H1 (cell line): ENCODE data around the gene C19orf73. TPM values are rescaled to one million over a fixed set of nuclear protein-coding genes. Genes with fewer than 3 reads are reported as not detected.
A peak's percentile ranks its signal among the peaks of the same experiment; 100 is the strongest.

Experiments
- CTCF ChIA-PET: fragments of 300-600 bp; sonication (Branson Sonifier 250); formaldehyde crosslinking; loops from one replicate; lab custom pipeline; 2021; ENCODE audit not compliant: partially characterized antibody; lab: Charles Lee
- POLR2A ChIA-PET: fragments of 300-600 bp; sonication (Branson Sonifier 250); formaldehyde crosslinking; loops from one replicate; lab custom pipeline; 2021; ENCODE audit warnings: inconsistent platforms; ENCODE audit not compliant: partially characterized antibody; lab: Charles Lee
- DNase-seq, 2 experiments: peaks; one replicate each; pipeline versions ENCODE4 v3.0.0 to v3.0.0-alpha.2; 2010 to 2022; ENCODE audit warnings: low spot score in 2 of 2, low read depth in 1 of 2, mixed read lengths in 1 of 2
- FAIRE-seq: peaks from 2 replicates; lab custom pipeline; 2011; peaks lifted over from hg19 to GRCh38; lab: Jason Lieb, UNC
- H2AFZ ChIP-seq: 2 replicates; pipeline ENCODE4 v1.8.1; 2012; ENCODE audit warnings: low read length, inconsistent platforms
- H2AK5ac ChIP-seq: 2 replicates; pipeline ENCODE4 v1.6.1; 2013; ENCODE audit warnings: low read depth, low read length
- H2BK120ac ChIP-seq: replicated peaks from 2 replicates; pipeline ENCODE3; 2013; ENCODE audit warnings: low read depth, low read length, inconsistent platforms
- H2BK12ac ChIP-seq: 2 replicates; pipeline ENCODE4 v1.6.1; 2013; ENCODE audit warnings: low read depth, low read length
- H2BK15ac ChIP-seq: 2 replicates; pipeline ENCODE4 v1.6.1; 2013; ENCODE audit warnings: low read length
- H2BK20ac ChIP-seq: 2 replicates; pipeline ENCODE4 v1.6.1; 2013; ENCODE audit warnings: low read length
- H2BK5ac ChIP-seq: 2 replicates; pipeline ENCODE4 v1.6.1; 2013; ENCODE audit warnings: low read depth, low read length
- H3K14ac ChIP-seq: 2 replicates; pipeline ENCODE4 v1.6.1; 2013; ENCODE audit warnings: inconsistent platforms; ENCODE audit not compliant: insufficient read length
- H3K18ac ChIP-seq: 2 replicates; pipeline ENCODE4 v1.6.1; 2013; ENCODE audit warnings: low read length; ENCODE audit errors: extremely low read depth
- H3K23ac ChIP-seq: 2 replicates; pipeline ENCODE4 v1.6.1; 2013; ENCODE audit warnings: inconsistent platforms; ENCODE audit not compliant: insufficient read length
- H3K23me2 ChIP-seq: 2 replicates; pipeline ENCODE4 v1.6.1; 2013; ENCODE audit warnings: low read depth, low read length
- H3K27ac ChIP-seq: 2 replicates; pipeline ENCODE4 v1.6.1; 2011; ENCODE audit warnings: low read depth, low read length, inconsistent platforms
- H3K27me3 ChIP-seq, 4 experiments: replicated peaks in 1 of 4; 1 replicate in 1 of 4; 2 replicates in 3 of 4; pipeline versions ENCODE4 v1.6.1 to v1.8.1; 2011 to 2013; ENCODE audit warnings: low read length in 3 of 4, mild to moderate bottlenecking in 3 of 4, inconsistent platforms in 2 of 4, mixed read lengths in 2 of 4, moderate library complexity in 1 of 4; ENCODE audit not compliant: control insufficient read depth in 3 of 4, insufficient read depth in 3 of 4; ENCODE audit errors: extremely low read depth in 1 of 4
- H3K36me3 ChIP-seq, 4 experiments: 2 replicates each; pipeline versions ENCODE4 v1.6.1 to v1.8.1; 2011 to 2013; ENCODE audit warnings: mild to moderate bottlenecking in 4 of 4, low read length in 3 of 4, moderate library complexity in 2 of 4, control low read depth in 1 of 4, inconsistent platforms in 1 of 4; ENCODE audit not compliant: insufficient read depth in 4 of 4, control insufficient read depth in 2 of 4
- H3K4ac ChIP-seq: replicated peaks from 2 replicates; pipeline ENCODE3; 2013; ENCODE audit warnings: low read length, low read depth, mixed read lengths, inconsistent platforms; ENCODE audit not compliant: insufficient read length
- H3K4me1 ChIP-seq, 4 experiments: replicated peaks in 1 of 4; 1 replicate in 1 of 4; 2 replicates in 3 of 4; pipeline versions ENCODE4 v1.6.1 to v1.8.1; 2011 to 2013; ENCODE audit warnings: low read length in 3 of 4, inconsistent platforms in 2 of 4, mixed read lengths in 1 of 4; ENCODE audit not compliant: insufficient read depth in 4 of 4, control insufficient read depth in 3 of 4
- H3K4me2 ChIP-seq, 2 experiments: 2 replicates each; pipeline versions ENCODE4 v1.6.1 to v1.8.1; 2011 to 2013; ENCODE audit warnings: low read depth in 2 of 2, low read length in 2 of 2, control low read depth in 1 of 2, inconsistent platforms in 1 of 2, mild to moderate bottlenecking in 1 of 2; ENCODE audit not compliant: insufficient read depth in 1 of 2
- H3K4me3 ChIP-seq, 4 experiments: fragments of 200-600, 300-600 bp in 1 of 4; sonication (generic), shearing (Covaris generic), sonication (Bioruptor Twin) in 1 of 4; 2 replicates each; pipeline versions ENCODE4 v1.5.1 to v1.8.1; 2011 to 2016; ENCODE audit warnings: low read length in 4 of 4, low read depth in 3 of 4, control low read depth in 2 of 4, inconsistent platforms in 2 of 4, mild to moderate bottlenecking in 2 of 4, mixed read lengths in 1 of 4, moderate library complexity in 1 of 4; ENCODE audit not compliant: insufficient read depth in 2 of 4; ENCODE audit errors: extremely low read depth in 1 of 4
- H3K56ac ChIP-seq: replicated peaks from 2 replicates; pipeline ENCODE3; 2013; ENCODE audit warnings: low read depth, mild to moderate bottlenecking, mixed read lengths, low read length, inconsistent platforms; ENCODE audit not compliant: insufficient read length
- H3K79me1 ChIP-seq: 2 replicates; pipeline ENCODE4 v1.6.1; 2013; ENCODE audit warnings: low read depth, low read length, control low read depth
- H3K79me2 ChIP-seq, 2 experiments: 2 replicates each; pipeline versions ENCODE4 v1.6.1 to v1.8.1; 2012 to 2013; ENCODE audit warnings: low read length in 2 of 2, mild to moderate bottlenecking in 2 of 2, inconsistent platforms in 1 of 2; ENCODE audit not compliant: insufficient read depth in 2 of 2, control insufficient read depth in 1 of 2
- H3K9ac ChIP-seq, 4 experiments: replicated peaks in 1 of 4; 1 replicate in 1 of 4; 2 replicates in 3 of 4; pipeline versions ENCODE4 v1.6.1 to v1.8.1; 2011 to 2013; ENCODE audit warnings: low read depth in 3 of 4, low read length in 3 of 4, control low read depth in 2 of 4, mild to moderate bottlenecking in 2 of 4, moderate library complexity in 2 of 4, inconsistent platforms in 1 of 4; ENCODE audit errors: extremely low read depth in 1 of 4
- H3K9me3 ChIP-seq, 2 experiments: 2 replicates each; pipeline versions ENCODE4 v1.6.1 to v1.8.1; 2012 to 2013; ENCODE audit warnings: mild to moderate bottlenecking in 2 of 2, moderate library complexity in 2 of 2, control low read depth in 1 of 2, inconsistent platforms in 1 of 2, low read depth in 1 of 2, low read length in 1 of 2, mixed read lengths in 1 of 2; ENCODE audit not compliant: insufficient read depth in 2 of 2
- H4K20me1 ChIP-seq, 2 experiments: replicated peaks in 1 of 2; 2 replicates each; pipeline versions ENCODE3 to v1.8.1; 2011 to 2013; ENCODE audit warnings: inconsistent platforms in 2 of 2, low read length in 2 of 2, mild to moderate bottlenecking in 1 of 2; ENCODE audit not compliant: insufficient read depth in 2 of 2, control insufficient read depth in 1 of 2
- H4K5ac ChIP-seq: 2 replicates; pipeline ENCODE4 v1.6.1; 2013; ENCODE audit warnings: low read length, low read depth, mixed read lengths, inconsistent platforms; ENCODE audit not compliant: insufficient read length
- H4K8ac ChIP-seq: 2 replicates; pipeline ENCODE4 v1.8.0; 2013; ENCODE audit warnings: mild to moderate bottlenecking, moderate library complexity, low read length, inconsistent platforms; ENCODE audit not compliant: insufficient read depth; ENCODE audit errors: extremely low read depth
- H4K91ac ChIP-seq: replicated peaks from 2 replicates; pipeline ENCODE3; 2013; ENCODE audit warnings: low read length, mixed read lengths, inconsistent platforms; ENCODE audit not compliant: insufficient read length
- CHD1 ChIP-seq: IDR thresholded peaks from 2 replicates; pipeline ENCODE4 v1.6.1; 2012; ENCODE audit warnings: low read depth, low read length, improper control_type of control experiment
- EGR1 ChIP-seq: IDR thresholded peaks from 2 replicates; pipeline ENCODE4 v1.6.1; 2011; ENCODE audit warnings: low read depth, low read length, borderline replicate concordance
- JUND ChIP-seq: IDR thresholded peaks from 2 replicates; pipeline ENCODE4 v1.6.1; 2011; ENCODE audit warnings: mild to moderate bottlenecking, improper control_type of control experiment, low read length
- KDM1A ChIP-seq: fragments of 200-600, 300-600 bp; sonication (generic); IDR thresholded peaks from 2 replicates; pipeline ENCODE4 v1.7.1; 2016; ENCODE audit warnings: mild to moderate bottlenecking, low read length, borderline replicate concordance
- KDM4A ChIP-seq: IDR thresholded peaks from one replicate; pipeline ENCODE4 v1.7.1; 2012; ENCODE audit warnings: low read depth, mild to moderate bottlenecking, moderate library complexity, low read length, inconsistent platforms; ENCODE audit not compliant: severe bottlenecking
- NRF1 ChIP-seq: IDR thresholded peaks from 2 replicates; pipeline ENCODE4 v1.6.1; 2011; ENCODE audit warnings: mild to moderate bottlenecking, low read depth, low read length, improper control_type of control experiment
- RAD21 ChIP-seq, 2 experiments: IDR thresholded peaks in 1 of 2; conservative IDR thresholded peaks in 1 of 2; 2 replicates each; pipeline ENCODE4 v1.6.1; 2011; ENCODE audit warnings: low read depth in 2 of 2, low read length in 2 of 2, improper control_type of control experiment in 1 of 2, inconsistent platforms in 1 of 2, mild to moderate bottlenecking in 1 of 2, moderate library complexity in 1 of 2
- RFX5 ChIP-seq: IDR thresholded peaks from 2 replicates; pipeline ENCODE4 v1.6.1; 2011; ENCODE audit warnings: low read depth, low read length, improper control_type of control experiment, borderline replicate concordance
- RNF2 ChIP-seq: fragments of 200-900, 300-1000 bp; sonication (generic); IDR thresholded peaks from 2 replicates; pipeline ENCODE4 v1.7.1; 2016; ENCODE audit warnings: borderline replicate concordance, low read depth, mild to moderate bottlenecking, antibody characterized with exemption, low read length; ENCODE audit not compliant: poor library complexity, severe bottlenecking; ENCODE audit errors: missing control alignments
- SIN3A ChIP-seq, 2 experiments: IDR thresholded peaks in 1 of 2; conservative IDR thresholded peaks in 1 of 2; 2 replicates each; pipeline ENCODE4 v1.6.1; 2011 to 2012; ENCODE audit warnings: low read length in 2 of 2, improper control_type of control experiment in 1 of 2, low read depth in 1 of 2, mild to moderate bottlenecking in 1 of 2
- SIRT6 ChIP-seq: IDR thresholded peaks from one replicate; pipeline ENCODE4 v1.7.1; 2012; ENCODE audit warnings: low read length, inconsistent platforms
- SP1 ChIP-seq: IDR thresholded peaks from 2 replicates; pipeline ENCODE4 v1.6.1; 2011; ENCODE audit warnings: low read depth, low read length
- TEAD4 ChIP-seq: IDR thresholded peaks from 2 replicates; pipeline ENCODE4 v1.6.1; 2012; ENCODE audit warnings: low read depth, low read length, inconsistent platforms, mixed read lengths
- WGBS, 2 experiments: shearing (Covaris generic) in 1 of 2; methylation state at CpG; one replicate each; pipeline versions ENCODE4 v1.1.6 to v1.1.7; 2013 to 2015; ENCODE audit warnings: low lambda C conversion rate in 2 of 2, mixed read lengths in 2 of 2, inconsistent platforms in 1 of 2, low coverage in 1 of 2, missing lambda C conversion rate in 1 of 2; ENCODE audit not compliant: insufficient replicate concordance in 2 of 2, insufficient coverage in 1 of 2, insufficient read length in 1 of 2; ENCODE audit errors: extremely low coverage in 1 of 2, missing lambda C conversion rate in 1 of 2; 5-methylcytosine and 5-hydroxymethylcytosine counted together
- polyA plus RNA-seq, 7 experiments: library from polyadenylated mRNA; depleted of rRNA in 3 of 7; stranded (reverse) in 5 of 7; unstranded in 2 of 7; fragments of >200 nt in 5 of 7; fragments of 200-250 nt in 2 of 7; gene quantifications; 1 replicate in 5 of 7; 2 replicates in 1 of 7; 4 replicates in 1 of 7; pipeline versions ENCODE4 v1.2.1 to v1.2.3, GENCODE V29; 2011 to 2013; ENCODE audit warnings: missing spikeins in 2 of 7, mixed read lengths in 2 of 7
- total RNA-seq: library from RNA; stranded (reverse); fragmentation: NEBNext Ultra II Directional; extraction: Animal tissue kit (Norgen Biotek cat#: 25700); gene quantifications from 2 replicates; pipeline ENCODE4 v1.2.1, GENCODE V29; 2021

Gene C19orf73
- total and polyA plus RNA-seq, 2 of the 8 experiments (the other 6 are each of a cell fraction or from before 2014, with no cell fraction given): 2.5 to 4.6 TPM

- Histone ChIP-seq H2AK5ac (0 out of 2 replicates have a peak overlapping the region, but pooled peaks have one; percentile 28), H3K4me1 (peaks cover 0 to 19% (median 16%) of the 10 kb centered on the region in 4 experiments; a peak in 6 of 7 replicates), H2BK15ac (no peak overlapping the region), H3K4ac (no peak overlapping the region), H3K9ac (no peak overlapping the region), H3K79me1 (no peaks in the 10 kb centered on the region), H2BK120ac (no peak overlapping the region), H4K91ac (no peak overlapping the region), H3K23me2 (peaks cover 8% of the 10 kb centered on the region), H2AFZ (no peak overlapping the region), H4K8ac (no peak overlapping the region), H2BK12ac (no peak overlapping the region), H3K4me2 (no peak overlapping the region), H3K27ac (no peak overlapping the region), H3K18ac (no peak overlapping the region), H2BK20ac (no peak overlapping the region), H2BK5ac (no peak overlapping the region), H3K36me3 (peaks cover 0 to 4% (median 0%) of the 10 kb centered on the region in 4 experiments; a peak in 1 of 8 replicates), H4K20me1 (no peaks in the 10 kb centered on the region), H3K4me3 (no peak overlapping the region), H3K9me3 (peaks cover 0 to 5% of the 10 kb centered on the region in 2 experiments; a peak in 1 of 4 replicates), H4K5ac (no peak overlapping the region), H3K56ac (no peak overlapping the region), H3K14ac (no peak overlapping the region), H3K79me2 (no peaks in the 10 kb centered on the region), H3K27me3 (peaks cover 26 to 80% (median 70%) of the 10 kb centered on the region in 4 experiments), H3K23ac (no peak overlapping the region)
- no peak for FAIRE-seq
- ChIA-PET POLR2A (interaction anchor here (1.3 to 1.4 kb wide), 3 partner anchors 9 to 197 kb away, joined by 3 to 4 read pairs (median 3); partner anchors contain the start of gene PPP1R15A), CTCF (interaction anchor here (0.9 to 2.2 kb wide), 9 partner anchors 8 to 259 kb away, joined by 3 to 11 read pairs (median 4); partner anchors contain the start of gene CGB7)
- 91% methylated on average over 9 of the region's 9 CpGs; no CpG with 5 or more reads in 1 of the 2 experiments for WGBS, 2 experiments
- DNase-seq: no peak
- no peak for TF ChIP-seq RNF2
- no peak for TF ChIP-seq CHD1
- no peak for TF ChIP-seq SIN3A (conservative IDR thresholded peaks at IDR 0.05 in 1 of 2, IDR thresholded peaks at IDR 0.05 in 1 of 2; ENCODE audit: low read depth in 1 of 2, low read length in 2 of 2)
- no peak for TF ChIP-seq RFX5
- no peak for TF ChIP-seq SIRT6
- no peak for TF ChIP-seq TEAD4
- no peak for TF ChIP-seq SP1
- TF ChIP-seq EGR1: no peak
- no peak for TF ChIP-seq RAD21 (IDR thresholded peaks at IDR 0.05 in 1 of 2, conservative IDR thresholded peaks at IDR 0.05 in 1 of 2; ENCODE audit: low read depth in 2 of 2, low read length in 2 of 2)
- TF ChIP-seq KDM1A: no peak
- no peak for TF ChIP-seq JUND
- TF ChIP-seq KDM4A: no peak
- TF ChIP-seq NRF1: no peak
Measured at GRCh38 chr19:49069026-49069425, 49.9 kb downstream of the C19orf73 start.
